DOHH2 (cell line): ENCODE measurements around the gene POLR1H.

Experiments used
- CTCF ChIP-seq: fragments of 200-600 bp; sonication (generic); IDR thresholded peaks from one replicate; pipeline ENCODE4 v1.5.1; 2014; ENCODE audit warnings: antibody characterized with exemption, mild to moderate bottlenecking, low read depth, low read length; ENCODE audit not compliant: poor library complexity, severe bottlenecking
- EZH2phosphoT487 ChIP-seq: fragments of 200-600 bp; sonication (generic); IDR thresholded peaks from 2 replicates; pipeline ENCODE4 v1.6.1; 2017; ENCODE audit warnings: borderline replicate concordance, mild to moderate bottlenecking, antibody characterized with exemption, low read length, moderate library complexity, mixed read lengths

GRCh38 chr6:30062471-30063178 is 1.6 kb downstream of the POLR1H start:
- no peak for TF ChIP-seq CTCF
- TF ChIP-seq EZH2phosphoT487, result no peak
